H1 (cell line): Measurements from ENCODE around the gene DNER. TPM values are rescaled to one million over a fixed set of nuclear protein-coding genes. Genes with fewer than 3 reads are reported as not detected.

Source experiments
- CTCF ChIA-PET: fragments of 300-600 bp; sonication (Branson Sonifier 250); formaldehyde crosslinking; loops from one replicate; lab custom pipeline; 2021; ENCODE audit not compliant: partially characterized antibody; lab: Charles Lee
- POLR2A ChIA-PET: fragments of 300-600 bp; sonication (Branson Sonifier 250); formaldehyde crosslinking; loops from one replicate; lab custom pipeline; 2021; ENCODE audit warnings: inconsistent platforms; ENCODE audit not compliant: partially characterized antibody; lab: Charles Lee
- DNase-seq, 2 experiments: peaks; one replicate each; pipeline versions ENCODE4 v3.0.0 to v3.0.0-alpha.2; 2010 to 2022; ENCODE audit warnings: low spot score in 2 of 2, low read depth in 1 of 2, mixed read lengths in 1 of 2
- FAIRE-seq: peaks from 2 replicates; lab custom pipeline; 2011; peaks lifted over from hg19 to GRCh38; lab: Jason Lieb, UNC
- H2AFZ ChIP-seq: 2 replicates; pipeline ENCODE4 v1.8.1; 2012; ENCODE audit warnings: low read length, inconsistent platforms
- H2AK5ac ChIP-seq: 2 replicates; pipeline ENCODE4 v1.6.1; 2013; ENCODE audit warnings: low read depth, low read length
- H2BK120ac ChIP-seq: replicated peaks from 2 replicates; pipeline ENCODE3; 2013; ENCODE audit warnings: low read depth, low read length, inconsistent platforms
- H2BK12ac ChIP-seq: 2 replicates; pipeline ENCODE4 v1.6.1; 2013; ENCODE audit warnings: low read depth, low read length
- H2BK15ac ChIP-seq: 2 replicates; pipeline ENCODE4 v1.6.1; 2013; ENCODE audit warnings: low read length
- H2BK20ac ChIP-seq: 2 replicates; pipeline ENCODE4 v1.6.1; 2013; ENCODE audit warnings: low read length
- H2BK5ac ChIP-seq: 2 replicates; pipeline ENCODE4 v1.6.1; 2013; ENCODE audit warnings: low read depth, low read length
- H3K14ac ChIP-seq: 2 replicates; pipeline ENCODE4 v1.6.1; 2013; ENCODE audit warnings: inconsistent platforms; ENCODE audit not compliant: insufficient read length
- H3K18ac ChIP-seq: 2 replicates; pipeline ENCODE4 v1.6.1; 2013; ENCODE audit warnings: low read length; ENCODE audit errors: extremely low read depth
- H3K23ac ChIP-seq: 2 replicates; pipeline ENCODE4 v1.6.1; 2013; ENCODE audit warnings: inconsistent platforms; ENCODE audit not compliant: insufficient read length
- H3K23me2 ChIP-seq: 2 replicates; pipeline ENCODE4 v1.6.1; 2013; ENCODE audit warnings: low read depth, low read length
- H3K27ac ChIP-seq: 2 replicates; pipeline ENCODE4 v1.6.1; 2011; ENCODE audit warnings: low read depth, low read length, inconsistent platforms
- H3K27me3 ChIP-seq, 4 experiments: replicated peaks in 1 of 4; 1 replicate in 1 of 4; 2 replicates in 3 of 4; pipeline versions ENCODE4 v1.6.1 to v1.8.1; 2011 to 2013; ENCODE audit warnings: low read length in 3 of 4, mild to moderate bottlenecking in 3 of 4, inconsistent platforms in 2 of 4, mixed read lengths in 2 of 4, moderate library complexity in 1 of 4; ENCODE audit not compliant: control insufficient read depth in 3 of 4, insufficient read depth in 3 of 4; ENCODE audit errors: extremely low read depth in 1 of 4
- H3K36me3 ChIP-seq, 4 experiments: 2 replicates each; pipeline versions ENCODE4 v1.6.1 to v1.8.1; 2011 to 2013; ENCODE audit warnings: mild to moderate bottlenecking in 4 of 4, low read length in 3 of 4, moderate library complexity in 2 of 4, control low read depth in 1 of 4, inconsistent platforms in 1 of 4; ENCODE audit not compliant: insufficient read depth in 4 of 4, control insufficient read depth in 2 of 4
- H3K4ac ChIP-seq: replicated peaks from 2 replicates; pipeline ENCODE3; 2013; ENCODE audit warnings: low read length, low read depth, mixed read lengths, inconsistent platforms; ENCODE audit not compliant: insufficient read length
- H3K4me1 ChIP-seq, 4 experiments: replicated peaks in 1 of 4; 1 replicate in 1 of 4; 2 replicates in 3 of 4; pipeline versions ENCODE4 v1.6.1 to v1.8.1; 2011 to 2013; ENCODE audit warnings: low read length in 3 of 4, inconsistent platforms in 2 of 4, mixed read lengths in 1 of 4; ENCODE audit not compliant: insufficient read depth in 4 of 4, control insufficient read depth in 3 of 4
- H3K4me2 ChIP-seq, 2 experiments: 2 replicates each; pipeline versions ENCODE4 v1.6.1 to v1.8.1; 2011 to 2013; ENCODE audit warnings: low read depth in 2 of 2, low read length in 2 of 2, control low read depth in 1 of 2, inconsistent platforms in 1 of 2, mild to moderate bottlenecking in 1 of 2; ENCODE audit not compliant: insufficient read depth in 1 of 2
- H3K4me3 ChIP-seq, 4 experiments: fragments of 200-600, 300-600 bp in 1 of 4; sonication (generic), shearing (Covaris generic), sonication (Bioruptor Twin) in 1 of 4; 2 replicates each; pipeline versions ENCODE4 v1.5.1 to v1.8.1; 2011 to 2016; ENCODE audit warnings: low read length in 4 of 4, low read depth in 3 of 4, control low read depth in 2 of 4, inconsistent platforms in 2 of 4, mild to moderate bottlenecking in 2 of 4, mixed read lengths in 1 of 4, moderate library complexity in 1 of 4; ENCODE audit not compliant: insufficient read depth in 2 of 4; ENCODE audit errors: extremely low read depth in 1 of 4
- H3K56ac ChIP-seq: replicated peaks from 2 replicates; pipeline ENCODE3; 2013; ENCODE audit warnings: low read depth, mild to moderate bottlenecking, mixed read lengths, low read length, inconsistent platforms; ENCODE audit not compliant: insufficient read length
- H3K79me1 ChIP-seq: 2 replicates; pipeline ENCODE4 v1.6.1; 2013; ENCODE audit warnings: low read depth, low read length, control low read depth
- H3K79me2 ChIP-seq, 2 experiments: 2 replicates each; pipeline versions ENCODE4 v1.6.1 to v1.8.1; 2012 to 2013; ENCODE audit warnings: low read length in 2 of 2, mild to moderate bottlenecking in 2 of 2, inconsistent platforms in 1 of 2; ENCODE audit not compliant: insufficient read depth in 2 of 2, control insufficient read depth in 1 of 2
- H3K9ac ChIP-seq, 4 experiments: replicated peaks in 1 of 4; 1 replicate in 1 of 4; 2 replicates in 3 of 4; pipeline versions ENCODE4 v1.6.1 to v1.8.1; 2011 to 2013; ENCODE audit warnings: low read depth in 3 of 4, low read length in 3 of 4, control low read depth in 2 of 4, mild to moderate bottlenecking in 2 of 4, moderate library complexity in 2 of 4, inconsistent platforms in 1 of 4; ENCODE audit errors: extremely low read depth in 1 of 4
- H3K9me3 ChIP-seq, 2 experiments: 2 replicates each; pipeline versions ENCODE4 v1.6.1 to v1.8.1; 2012 to 2013; ENCODE audit warnings: mild to moderate bottlenecking in 2 of 2, moderate library complexity in 2 of 2, control low read depth in 1 of 2, inconsistent platforms in 1 of 2, low read depth in 1 of 2, low read length in 1 of 2, mixed read lengths in 1 of 2; ENCODE audit not compliant: insufficient read depth in 2 of 2
- H4K20me1 ChIP-seq, 2 experiments: replicated peaks in 1 of 2; 2 replicates each; pipeline versions ENCODE3 to v1.8.1; 2011 to 2013; ENCODE audit warnings: inconsistent platforms in 2 of 2, low read length in 2 of 2, mild to moderate bottlenecking in 1 of 2; ENCODE audit not compliant: insufficient read depth in 2 of 2, control insufficient read depth in 1 of 2
- H4K5ac ChIP-seq: 2 replicates; pipeline ENCODE4 v1.6.1; 2013; ENCODE audit warnings: low read length, low read depth, mixed read lengths, inconsistent platforms; ENCODE audit not compliant: insufficient read length
- H4K8ac ChIP-seq: 2 replicates; pipeline ENCODE4 v1.8.0; 2013; ENCODE audit warnings: mild to moderate bottlenecking, moderate library complexity, low read length, inconsistent platforms; ENCODE audit not compliant: insufficient read depth; ENCODE audit errors: extremely low read depth
- H4K91ac ChIP-seq: replicated peaks from 2 replicates; pipeline ENCODE3; 2013; ENCODE audit warnings: low read length, mixed read lengths, inconsistent platforms; ENCODE audit not compliant: insufficient read length
- ASH2L ChIP-seq: fragments of 200-600, 300-600 bp; sonication (generic); IDR thresholded peaks from one replicate; pipeline ENCODE4 v1.7.1; 2017; ENCODE audit warnings: low read length
- CHD2 ChIP-seq: IDR thresholded peaks from 2 replicates; pipeline ENCODE4 v1.6.1; 2012; ENCODE audit warnings: low read length, improper control_type of control experiment
- CTBP2 ChIP-seq: IDR thresholded peaks from 2 replicates; pipeline ENCODE4 v1.7.0; 2011; ENCODE audit warnings: borderline replicate concordance, mild to moderate bottlenecking, moderate library complexity, mixed read lengths, low read length; ENCODE audit not compliant: insufficient read depth, insufficient read length
- EGR1 ChIP-seq: IDR thresholded peaks from 2 replicates; pipeline ENCODE4 v1.6.1; 2011; ENCODE audit warnings: low read depth, low read length, borderline replicate concordance
- HDAC6 ChIP-seq: IDR thresholded peaks from one replicate; pipeline ENCODE4 v1.7.1; 2012; ENCODE audit warnings: low read depth, mild to moderate bottlenecking, inconsistent platforms, low read length, moderate library complexity
- NANOG ChIP-seq: IDR thresholded peaks from 2 replicates; pipeline ENCODE4 v1.6.1; 2011; ENCODE audit warnings: low read length, low read depth, mild to moderate bottlenecking, inconsistent platforms; ENCODE audit not compliant: insufficient read depth, poor library complexity, severe bottlenecking
- POLR2A ChIP-seq, 2 experiments: IDR thresholded peaks; 1 replicate in 1 of 2; 2 replicates in 1 of 2; pipeline ENCODE4 v1.6.1; 2011; ENCODE audit warnings: low read depth in 2 of 2, low read length in 2 of 2, mild to moderate bottlenecking in 2 of 2; ENCODE audit errors: control extremely low read depth in 1 of 2
- RNF2 ChIP-seq: fragments of 200-900, 300-1000 bp; sonication (generic); IDR thresholded peaks from 2 replicates; pipeline ENCODE4 v1.7.1; 2016; ENCODE audit warnings: borderline replicate concordance, low read depth, mild to moderate bottlenecking, antibody characterized with exemption, low read length; ENCODE audit not compliant: poor library complexity, severe bottlenecking; ENCODE audit errors: missing control alignments
- SIN3A ChIP-seq, 2 experiments: IDR thresholded peaks in 1 of 2; conservative IDR thresholded peaks in 1 of 2; 2 replicates each; pipeline ENCODE4 v1.6.1; 2011 to 2012; ENCODE audit warnings: low read length in 2 of 2, improper control_type of control experiment in 1 of 2, low read depth in 1 of 2, mild to moderate bottlenecking in 1 of 2
- SIRT6 ChIP-seq: IDR thresholded peaks from one replicate; pipeline ENCODE4 v1.7.1; 2012; ENCODE audit warnings: low read length, inconsistent platforms
- SRF ChIP-seq: IDR thresholded peaks from 2 replicates; pipeline ENCODE4 v1.6.1; 2011; ENCODE audit warnings: mild to moderate bottlenecking, low read depth, low read length, moderate library complexity
- TCF12 ChIP-seq: IDR thresholded peaks from 2 replicates; pipeline ENCODE4 v1.6.1; 2011; ENCODE audit warnings: low read depth, mild to moderate bottlenecking, low read length
- WGBS, 2 experiments: shearing (Covaris generic) in 1 of 2; methylation state at CpG; one replicate each; pipeline versions ENCODE4 v1.1.6 to v1.1.7; 2013 to 2015; ENCODE audit warnings: low lambda C conversion rate in 2 of 2, mixed read lengths in 2 of 2, inconsistent platforms in 1 of 2, low coverage in 1 of 2, missing lambda C conversion rate in 1 of 2; ENCODE audit not compliant: insufficient replicate concordance in 2 of 2, insufficient coverage in 1 of 2, insufficient read length in 1 of 2; ENCODE audit errors: extremely low coverage in 1 of 2, missing lambda C conversion rate in 1 of 2; 5-methylcytosine and 5-hydroxymethylcytosine counted together
- polyA plus RNA-seq, 7 experiments: library from polyadenylated mRNA; depleted of rRNA in 3 of 7; stranded (reverse) in 5 of 7; unstranded in 2 of 7; fragments of >200 nt in 5 of 7; fragments of 200-250 nt in 2 of 7; gene quantifications; 1 replicate in 5 of 7; 2 replicates in 1 of 7; 4 replicates in 1 of 7; pipeline versions ENCODE4 v1.2.1 to v1.2.3, GENCODE V29; 2011 to 2013; ENCODE audit warnings: missing spikeins in 2 of 7, mixed read lengths in 2 of 7
- total RNA-seq: library from RNA; stranded (reverse); fragmentation: NEBNext Ultra II Directional; extraction: Animal tissue kit (Norgen Biotek cat#: 25700); gene quantifications from 2 replicates; pipeline ENCODE4 v1.2.1, GENCODE V29; 2021
- TF ChIP-seq, protein P1 (sequence below): IDR thresholded peaks from 2 replicates; pipeline ENCODE4 v1.6.1; 2011; ENCODE audit warnings: low read length, improper control_type of control experiment

The DNER gene
- total and polyA plus RNA-seq, 2 of the 8 experiments (the other 6 are each of a cell fraction or from before 2014, with no cell fraction given) = 6.8 to 16.3 TPM

DNA sequence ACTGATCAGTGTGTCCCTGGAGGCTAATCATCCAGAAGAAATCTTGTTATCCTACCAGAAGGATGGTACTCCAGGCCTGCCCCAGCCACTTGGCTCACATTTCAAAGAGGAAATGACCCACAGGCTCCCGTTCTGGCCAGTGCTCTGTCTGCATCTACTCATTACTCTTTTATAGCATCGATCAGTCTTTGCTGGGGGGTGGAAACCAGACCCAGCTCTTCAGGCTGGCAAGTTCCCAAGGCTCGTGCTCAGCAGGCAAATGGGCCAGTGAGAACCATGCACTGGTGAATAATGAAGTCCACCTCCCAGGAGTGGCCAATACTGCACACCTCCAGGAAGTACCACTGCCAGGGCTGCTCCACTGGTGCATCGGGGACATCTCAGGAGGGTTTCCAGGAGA is 38.8 kb downstream of the DNER start:
- Histone ChIP-seq H4K91ac (no peak overlapping the region), H3K18ac (no peak overlapping the region), H3K4ac (no peak overlapping the region), H3K23me2 (no peaks in the 10 kb centered on the region)
- WGBS, 2 experiments = 94% methylated on average over 4 of the region's 4 CpGs; no CpG with 5 or more reads in 1 of the 2 experiments
- no peak for TF ChIP-seq EGR1
- no peak for TF ChIP-seq HDAC6
- no peak for TF ChIP-seq CHD2
- no peak for TF ChIP-seq SIN3A (conservative IDR thresholded peaks at IDR 0.05 in 1 of 2, IDR thresholded peaks at IDR 0.05 in 1 of 2; ENCODE audit: low read depth in 1 of 2, low read length in 2 of 2)
- no peak for TF ChIP-seq SIRT6
- TF ChIP-seq ASH2L = no peak
- TF ChIP-seq, protein P1, sequence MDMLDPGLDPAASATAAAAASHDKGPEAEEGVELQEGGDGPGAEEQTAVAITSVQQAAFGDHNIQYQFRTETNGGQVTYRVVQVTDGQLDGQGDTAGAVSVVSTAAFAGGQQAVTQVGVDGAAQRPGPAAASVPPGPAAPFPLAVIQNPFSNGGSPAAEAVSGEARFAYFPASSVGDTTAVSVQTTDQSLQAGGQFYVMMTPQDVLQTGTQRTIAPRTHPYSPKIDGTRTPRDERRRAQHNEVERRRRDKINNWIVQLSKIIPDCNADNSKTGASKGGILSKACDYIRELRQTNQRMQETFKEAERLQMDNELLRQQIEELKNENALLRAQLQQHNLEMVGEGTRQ = no peak
- no peak for TF ChIP-seq TCF12
- TF ChIP-seq CTBP2 = no peak
- TF ChIP-seq POLR2A (IDR thresholded peaks at IDR 0.05; ENCODE audit: control extremely low read depth in 1 of 2, low read depth in 2 of 2, low read length in 2 of 2) = no peak
- TF ChIP-seq SRF = no peak
- TF ChIP-seq NANOG = no peak
- TF ChIP-seq RNF2 = no peak
- TF ChIP-seq, all 59 proteins: peak for 0
- no peaks in the 10 kb centered on the region for H4K20me1 ChIP-seq
- H3K4me2 ChIP-seq = no peak overlapping the region
- no peak overlapping the region for H4K5ac ChIP-seq
- H3K27me3 ChIP-seq = no peaks in the 10 kb centered on the region
- DNase-seq (no peak), FAIRE-seq (no peak)
- no peak overlapping the region for H2AK5ac ChIP-seq
- H2BK120ac ChIP-seq = no peak overlapping the region
- H3K79me1 ChIP-seq = no peaks in the 10 kb centered on the region
- H3K79me2 ChIP-seq = no peaks in the 10 kb centered on the region
- H3K4me1 ChIP-seq = no peaks in the 10 kb centered on the region
- no peak overlapping the region for H3K56ac ChIP-seq
- no peak overlapping the region for H2BK15ac ChIP-seq
- H3K9me3 ChIP-seq = no peaks in the 10 kb centered on the region
- no peak overlapping the region for H3K9ac ChIP-seq
- no peak overlapping the region for H4K8ac ChIP-seq
- no peak overlapping the region for H3K27ac ChIP-seq
- CTCF ChIA-PET = interaction anchor here (0.8 to 1.2 kb wide), 3 partner anchors 15 to 89 kb away, joined by 3 read pairs; no protein-coding TSS in a partner anchor
- H3K23ac ChIP-seq = no peak overlapping the region
- H2BK12ac ChIP-seq = no peak overlapping the region
- H2BK5ac ChIP-seq = no peak overlapping the region
- H3K14ac ChIP-seq = no peak overlapping the region
- POLR2A ChIA-PET = no interaction called here
- no peaks in the 10 kb centered on the region for H3K36me3 ChIP-seq
- H2BK20ac ChIP-seq = no peak overlapping the region
- H3K4me3 ChIP-seq = no peak overlapping the region
- H2AFZ ChIP-seq = no peak overlapping the region
